Measurements from ENCODE around the gene KCNQ1.

The KCNQ1 gene

DNA sequence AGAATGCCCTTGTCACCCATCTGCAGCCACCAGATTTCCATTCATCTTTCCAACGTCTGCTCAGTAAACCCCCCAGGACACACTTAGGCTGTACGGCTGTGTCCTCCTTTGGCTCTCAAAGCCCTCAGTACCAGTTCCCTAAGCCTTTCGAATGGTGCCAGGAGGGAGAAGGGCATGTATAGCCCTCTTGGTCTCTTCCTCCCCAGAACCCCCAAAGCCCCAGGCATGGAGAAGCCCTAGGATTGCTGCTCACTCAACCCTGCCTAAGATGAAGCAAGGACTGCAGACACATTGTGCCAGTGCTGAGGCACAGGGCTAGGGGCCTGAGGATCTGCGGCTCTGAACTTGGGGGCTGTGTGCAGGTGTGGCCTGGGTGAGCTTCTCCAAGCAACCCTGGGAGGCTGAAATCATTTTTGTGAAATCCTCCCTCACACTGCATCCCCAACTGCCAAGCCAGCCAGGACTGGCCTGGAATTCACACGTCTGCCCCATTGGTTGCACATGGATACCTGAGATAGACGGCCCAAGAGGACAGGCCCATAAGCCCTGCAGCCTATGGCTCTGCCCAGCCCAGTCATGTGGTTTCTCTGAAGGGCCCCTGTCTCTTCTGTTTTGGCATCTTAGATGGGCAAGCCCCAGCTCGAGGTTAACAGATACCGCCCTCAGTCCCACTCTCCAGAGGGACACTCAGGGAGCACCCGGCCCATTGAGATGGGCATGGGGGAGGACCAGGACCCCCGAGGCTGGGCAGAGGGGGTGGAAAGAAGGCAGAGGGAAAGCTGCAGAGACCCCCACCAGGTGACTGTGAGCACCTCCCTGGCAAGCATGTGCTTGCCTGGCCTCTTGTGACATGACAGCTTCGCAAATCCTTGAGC lies 221.0 kb downstream of the KCNQ1 start:
- DNase-seq (ENCODE audit: low spot score) = no peak

DNA sequence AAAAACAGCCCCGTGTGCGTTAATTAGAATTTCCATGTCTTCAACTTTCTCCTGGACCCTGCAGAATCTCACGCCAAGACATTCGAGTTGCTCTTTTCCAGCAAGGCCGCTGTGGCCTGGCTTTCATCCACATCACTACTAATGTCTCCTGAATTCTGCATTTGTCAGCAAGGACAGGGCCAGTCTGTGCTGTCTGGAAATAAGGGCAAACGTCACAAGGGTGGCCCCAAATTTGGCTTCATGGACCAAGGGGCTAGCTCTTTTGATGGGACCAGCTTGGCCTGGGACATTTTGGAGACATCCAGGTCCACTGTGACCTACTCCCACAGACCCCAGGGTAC lies 221.6 kb downstream of the KCNQ1 start:
- no peak for DNase-seq (ENCODE audit: low spot score)

DNA sequence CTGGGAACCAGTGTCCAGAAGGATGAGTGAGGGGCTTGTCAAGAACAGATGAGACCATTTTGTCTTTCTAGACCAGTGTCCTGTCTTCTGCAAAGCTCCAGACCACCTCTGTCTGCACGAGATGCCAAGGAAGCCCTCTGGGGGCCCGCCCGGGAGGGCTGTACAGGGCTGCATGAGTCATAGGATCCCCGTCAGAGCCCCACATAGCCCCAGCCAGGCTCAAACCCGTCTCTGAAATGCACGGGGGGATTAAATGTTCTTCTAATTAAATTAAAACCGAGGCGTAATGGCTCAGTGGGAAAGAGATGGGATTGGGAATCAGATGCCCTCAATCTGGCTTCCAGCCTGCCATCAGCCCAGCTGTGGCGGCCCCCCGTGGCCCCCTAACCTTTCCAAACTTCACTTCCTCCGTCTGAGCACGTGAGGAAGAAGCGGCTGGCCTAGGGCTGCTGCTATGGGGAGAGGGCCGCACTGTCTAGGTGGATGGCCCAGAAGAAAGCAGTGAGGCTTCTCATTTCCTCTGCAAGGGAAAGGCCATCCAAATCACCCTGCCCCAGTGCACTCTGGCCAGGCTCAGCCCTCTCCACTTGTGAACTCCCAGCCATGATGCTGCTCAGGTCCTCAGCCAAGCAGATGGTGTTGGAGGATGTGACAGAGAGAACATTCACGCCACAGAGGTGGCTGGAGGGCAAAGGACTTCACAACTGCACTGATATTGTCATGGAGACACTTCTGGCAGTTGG lies 222.2 kb downstream of the KCNQ1 start:
- DNase-seq (ENCODE audit: low spot score) = no peak

DNA sequence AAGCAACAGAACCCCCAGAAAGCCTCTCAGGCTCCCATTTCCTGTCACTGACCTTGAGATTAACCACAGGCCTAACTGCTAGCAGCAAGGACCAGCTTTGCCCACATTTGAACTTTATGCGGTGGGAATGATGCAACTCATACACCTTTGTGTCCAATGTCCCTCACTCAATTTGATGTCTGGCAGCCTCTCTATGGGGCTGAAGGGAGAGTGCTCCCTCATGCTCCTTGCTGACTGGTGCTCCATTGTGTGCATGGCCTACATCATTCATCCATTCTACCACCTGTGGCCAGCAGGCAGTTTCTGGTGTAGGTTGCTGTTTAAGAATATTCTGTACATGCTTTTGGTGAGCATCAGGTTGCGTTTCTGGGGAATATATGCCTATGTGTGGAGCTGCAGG lies 223.1 kb downstream of the KCNQ1 start:
- no peak for DNase-seq (ENCODE audit: low spot score)

DNA sequence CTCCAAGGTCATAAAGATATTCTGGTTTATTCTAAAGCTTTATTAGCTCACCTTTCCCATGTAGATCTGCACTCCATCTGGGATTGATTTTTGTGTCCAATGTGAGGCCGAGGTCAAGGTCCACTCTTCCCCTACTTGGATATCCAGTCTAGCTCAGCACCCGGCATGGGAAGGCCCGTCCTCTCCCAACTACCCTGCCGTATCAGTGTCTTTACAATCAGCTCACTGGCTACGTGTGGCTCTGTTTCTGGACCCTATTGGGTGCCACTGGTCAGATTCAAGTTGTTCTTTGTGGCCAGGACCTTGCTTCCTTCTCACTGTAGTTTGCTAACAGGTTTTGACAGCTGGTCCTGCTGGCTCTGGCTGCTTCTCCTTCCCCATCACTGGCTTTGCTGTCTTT lies 224.1 kb downstream of the KCNQ1 start:
- no peak for DNase-seq (ENCODE audit: low spot score)

DNA sequence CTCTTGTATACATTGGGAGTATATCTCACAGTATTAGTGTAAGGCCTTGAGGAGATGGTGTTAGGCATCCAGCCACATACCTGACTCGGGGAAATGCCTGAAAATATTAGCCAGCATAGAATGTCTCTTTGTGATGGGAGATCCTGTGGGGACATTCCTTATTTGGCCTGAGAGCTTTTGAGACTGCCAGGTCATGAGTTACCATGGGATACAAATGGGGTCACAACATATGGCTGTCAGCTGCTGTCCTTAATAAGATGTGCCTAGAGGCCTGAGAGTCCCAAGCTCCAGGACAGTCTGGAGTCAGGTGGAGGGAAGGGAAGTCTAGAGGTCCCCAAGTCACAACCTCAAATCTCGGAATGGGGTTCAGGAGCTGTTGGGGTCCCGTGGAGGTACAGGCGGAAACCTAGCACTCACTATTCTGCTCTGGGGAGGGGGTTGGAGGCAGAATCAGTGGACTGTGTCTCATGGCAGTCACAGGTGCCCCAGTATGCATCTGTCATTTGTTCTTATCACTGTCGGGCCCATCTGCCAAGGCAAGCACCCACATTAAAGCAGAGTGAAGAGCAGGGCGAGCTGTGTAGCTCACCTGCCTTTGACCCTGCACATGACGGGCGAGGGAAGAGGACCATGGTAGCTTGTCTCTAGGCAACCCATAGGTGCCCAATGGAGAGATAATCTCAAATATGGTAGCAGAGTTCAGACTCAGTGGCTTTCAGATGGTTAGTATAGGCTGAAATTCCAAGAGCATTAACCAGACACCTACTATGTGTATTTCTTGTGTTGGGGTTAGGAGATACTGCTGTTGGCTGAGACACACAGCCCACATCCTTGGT lies 225.0 kb downstream of the KCNQ1 start:
- no peak for DNase-seq (ENCODE audit: low spot score)

DNA sequence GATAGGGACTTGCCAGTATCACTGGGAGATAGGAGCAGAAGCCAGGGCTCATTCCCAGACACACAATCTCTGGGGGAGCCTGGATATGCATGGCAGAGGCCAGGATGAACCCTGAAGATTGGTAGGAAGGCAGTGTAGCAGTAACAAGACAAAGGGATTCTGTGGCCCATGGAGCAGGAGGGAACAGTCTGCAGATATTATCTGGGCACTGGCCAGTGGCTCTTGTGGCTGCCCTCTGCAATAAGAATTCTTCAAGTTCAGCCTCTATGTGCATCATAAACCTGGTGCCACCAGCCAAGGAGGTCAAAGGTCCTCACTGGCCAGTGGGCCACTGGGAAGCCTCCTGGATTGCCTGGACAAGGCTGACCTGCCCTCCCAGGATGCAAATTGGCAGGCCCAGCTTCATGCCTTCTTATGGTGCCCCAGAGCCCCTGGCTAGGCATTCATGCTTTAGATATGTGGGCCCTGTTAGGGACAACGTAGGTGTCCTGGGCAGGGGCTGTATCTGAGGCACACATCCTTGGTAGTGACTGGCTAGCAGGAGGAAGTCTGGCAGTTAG lies 225.8 kb downstream of the KCNQ1 start:
- DNase-seq (ENCODE audit: low spot score) = no peak

DNA sequence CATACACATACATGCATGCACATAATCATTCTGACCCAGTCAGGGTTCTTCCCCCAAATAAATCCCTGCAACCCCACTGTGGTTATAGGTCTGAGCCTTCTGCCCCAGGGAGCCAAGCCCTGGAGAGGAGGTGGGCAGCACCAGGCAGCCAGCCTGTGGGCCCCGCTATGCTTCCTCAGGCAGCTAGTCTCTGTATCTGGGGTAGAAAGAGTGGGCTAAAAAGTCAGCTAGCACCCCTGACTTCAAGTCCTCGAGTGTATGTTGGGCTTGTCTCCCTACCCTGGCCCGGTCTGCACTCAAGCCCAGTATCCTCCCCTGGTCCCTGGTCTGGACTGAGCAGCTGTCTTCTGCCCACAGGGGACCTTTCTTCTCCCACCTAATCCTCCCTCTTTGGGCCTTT lies 226.9 kb downstream of the KCNQ1 start:
- no peak for DNase-seq (ENCODE audit: low spot score)

DNA sequence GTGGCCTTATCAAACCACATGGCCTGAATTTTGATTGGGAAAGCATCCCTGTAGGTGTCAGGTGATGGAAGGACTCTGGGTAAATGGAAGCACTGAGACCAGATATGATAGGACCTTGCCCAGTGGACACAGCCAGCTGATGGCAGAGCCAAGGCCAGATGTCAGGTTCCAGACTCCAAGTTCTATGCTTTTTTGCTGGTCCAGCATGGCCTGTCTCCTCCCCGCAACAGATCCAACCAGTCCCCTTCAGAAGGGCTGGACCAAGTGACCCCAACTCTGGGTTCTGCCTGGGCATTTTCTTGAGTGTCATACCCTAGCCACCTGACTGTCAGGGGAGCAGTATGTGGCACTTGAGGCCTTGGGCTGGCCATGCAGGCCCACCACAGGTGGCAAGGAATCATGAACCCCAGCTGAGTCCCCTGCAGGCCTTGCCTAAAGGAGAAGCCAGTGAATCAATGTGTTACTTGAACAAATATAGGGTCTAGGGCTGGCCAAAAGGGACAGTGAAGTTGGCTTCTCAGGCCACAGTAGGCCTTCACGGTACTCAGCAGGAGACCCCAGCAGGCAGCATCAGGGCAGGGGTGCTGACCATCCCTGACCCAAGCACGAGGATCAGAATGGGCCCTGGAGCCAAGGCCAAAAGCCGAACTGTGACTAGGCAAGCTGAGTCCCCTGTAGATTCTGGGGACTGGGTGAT lies 227.9 kb downstream of the KCNQ1 start:
- DNase-seq (ENCODE audit: low spot score) = no peak

DNA sequence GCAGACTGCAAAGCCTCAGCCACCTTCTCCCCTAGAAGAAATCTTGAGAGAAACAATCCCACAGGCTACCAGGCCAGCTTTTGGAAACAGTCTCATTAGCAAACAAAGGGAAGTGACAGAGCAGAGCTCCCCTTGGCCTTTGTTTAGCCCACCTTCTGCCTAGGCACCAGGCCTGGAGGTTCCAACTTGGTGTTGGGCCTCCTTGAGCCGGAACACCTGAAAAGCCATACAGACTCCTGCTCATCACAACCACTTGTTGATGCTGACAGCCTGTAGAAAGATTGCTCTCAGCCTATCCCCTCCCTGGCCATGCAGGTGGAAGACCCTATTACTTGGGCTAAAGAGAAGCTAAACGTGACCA lies 228.4 kb downstream of the KCNQ1 start:
- DNase-seq (ENCODE audit: low spot score) = no peak

DNA sequence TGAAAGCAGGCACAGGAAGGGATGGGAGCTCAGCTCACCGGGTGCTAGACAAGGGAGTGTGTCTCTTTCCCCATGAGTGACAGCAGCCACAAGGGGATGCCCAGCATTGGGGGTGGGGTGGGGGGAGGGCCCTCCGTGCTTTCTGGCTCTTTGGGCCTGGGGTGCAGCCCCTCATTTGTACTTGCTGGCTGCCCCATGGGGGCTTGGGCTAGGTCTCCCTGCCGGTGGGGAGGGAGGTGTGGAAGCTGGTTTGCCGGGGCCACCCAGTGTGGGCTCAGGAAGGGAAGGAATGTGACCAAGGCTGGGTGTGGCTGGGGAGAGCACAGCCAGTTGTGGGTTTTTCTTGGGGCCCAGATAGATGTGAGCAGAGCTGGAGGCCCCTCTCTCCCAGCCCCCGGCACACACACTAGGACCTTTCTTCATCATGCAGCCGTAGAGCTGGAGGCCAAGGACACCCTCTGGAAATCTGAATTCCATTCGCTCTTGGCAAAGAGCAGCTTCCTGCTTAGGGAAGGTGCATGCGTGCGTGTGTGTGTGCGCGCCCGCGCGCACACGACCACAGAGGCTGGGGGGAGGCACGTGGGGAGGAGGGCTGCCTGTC lies 229.2 kb downstream of the KCNQ1 start:
- DNase-seq (ENCODE audit: low spot score) = no peak

DNA sequence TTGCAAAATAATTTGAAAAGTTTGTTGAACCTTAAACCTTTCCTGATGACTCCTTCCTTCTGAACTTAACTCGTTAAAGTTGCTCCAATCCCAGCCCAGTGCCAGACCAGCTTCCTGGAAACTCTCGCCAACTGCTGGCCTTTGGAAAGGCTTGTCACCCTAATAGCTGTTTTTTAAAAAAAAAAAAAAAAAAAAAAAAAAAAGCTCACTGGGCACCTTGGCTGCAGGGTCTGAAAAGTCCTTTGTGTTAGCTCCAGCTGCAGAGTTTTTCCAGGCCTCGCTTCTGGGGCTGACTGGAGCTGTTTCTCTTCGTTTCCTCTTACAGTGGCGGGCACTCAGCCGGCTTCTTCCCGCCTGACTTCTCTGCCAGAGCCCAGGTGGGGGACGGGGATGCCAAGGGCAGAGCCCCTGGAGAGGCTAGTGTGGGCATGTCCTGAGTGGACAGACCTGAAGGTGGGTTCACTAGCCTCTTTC lies 229.9 kb downstream of the KCNQ1 start:
- DNase-seq (ENCODE audit: low spot score) = no peak

DNA sequence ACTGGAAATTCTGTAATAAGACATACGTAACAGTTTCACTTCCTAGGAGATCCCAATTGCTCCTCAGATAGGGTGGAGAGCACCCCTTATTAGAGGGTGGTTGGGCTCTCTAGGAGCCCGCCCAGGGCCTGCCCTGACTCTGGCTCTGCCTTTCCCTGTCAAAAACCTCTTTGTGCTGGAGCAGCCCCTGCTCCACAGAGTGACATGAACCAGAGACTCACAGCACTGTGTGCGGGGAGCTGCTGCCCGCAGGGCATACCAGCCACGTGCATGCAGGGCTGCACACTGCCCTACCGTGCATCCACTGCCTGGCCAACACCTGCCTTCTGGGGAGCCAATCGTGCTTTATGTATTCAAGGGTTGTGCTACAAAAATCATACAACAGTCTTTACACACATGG lies 230.7 kb downstream of the KCNQ1 start:
- DNase-seq (ENCODE audit: low spot score) = no peak

DNA sequence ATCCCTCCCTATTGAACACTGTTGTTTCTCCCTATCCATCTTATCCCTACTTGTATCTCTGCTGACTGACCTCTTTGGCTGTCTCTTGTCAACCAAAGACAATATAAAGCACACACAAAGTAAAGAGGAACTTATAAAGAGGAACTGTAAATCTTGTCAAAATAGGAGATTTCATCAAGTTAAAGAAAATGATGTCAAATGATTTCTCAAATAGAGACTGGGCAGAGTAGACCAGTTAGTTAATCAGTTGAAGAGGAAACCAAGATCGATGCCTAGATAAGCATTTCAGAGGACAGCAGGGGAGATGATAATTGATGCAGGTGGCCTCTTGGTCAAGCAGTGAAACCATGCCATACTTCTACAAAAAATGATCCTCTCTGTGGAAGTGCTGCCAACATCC lies 232.3 kb downstream of the KCNQ1 start:
- no peak for DNase-seq (ENCODE audit: low spot score)

DNA sequence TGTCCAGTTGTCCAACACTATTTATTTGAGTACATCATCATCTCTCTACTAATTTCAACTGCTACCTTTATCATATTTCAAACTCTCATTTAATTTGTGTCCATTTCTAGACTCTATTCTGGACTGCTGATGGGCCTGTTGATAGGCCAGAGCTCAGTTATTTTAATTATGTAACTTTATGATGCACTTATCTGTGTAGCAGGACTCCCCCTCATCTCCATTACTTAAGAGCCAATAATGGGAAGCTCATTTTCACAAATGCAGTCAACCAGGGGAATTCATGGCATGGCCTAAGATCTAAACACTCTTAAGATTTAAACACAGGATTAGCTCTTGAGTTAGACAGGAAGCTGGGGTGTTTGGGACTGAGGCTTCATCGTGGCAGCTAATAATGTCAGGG lies 233.6 kb downstream of the KCNQ1 start:
- no peak for DNase-seq (ENCODE audit: low spot score)

DNA sequence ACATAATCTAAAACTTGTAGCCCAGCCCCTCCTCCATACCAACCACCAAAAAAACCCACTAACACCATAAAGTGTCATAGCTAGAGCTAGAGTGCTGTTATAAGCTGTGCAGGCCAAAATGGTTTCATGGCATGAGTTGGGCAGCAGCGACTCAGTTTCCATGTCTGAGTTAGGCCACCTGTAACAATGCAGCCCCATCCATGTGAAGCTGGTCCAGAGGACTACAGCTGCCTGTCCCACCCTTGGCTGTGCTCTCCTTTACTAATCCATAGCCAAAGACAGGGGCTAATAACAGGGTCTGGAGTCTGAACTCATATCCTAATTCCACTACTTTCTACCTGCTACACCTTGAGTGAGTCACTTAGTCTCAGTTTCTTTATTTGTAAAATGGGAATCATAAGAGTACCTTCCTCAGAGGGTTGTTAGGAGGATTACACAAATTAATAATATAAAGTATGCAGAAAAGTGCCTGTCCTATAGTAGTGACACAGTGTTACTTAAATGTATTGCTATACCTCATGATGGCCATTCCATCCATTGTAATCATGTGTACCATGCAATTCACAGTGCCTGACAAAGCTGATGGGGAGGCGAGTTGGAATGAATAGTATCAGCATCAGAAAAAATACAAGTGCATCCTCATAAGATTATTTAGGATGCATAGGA lies 234.3 kb downstream of the KCNQ1 start:
- no peak for DNase-seq (ENCODE audit: low spot score)

DNA sequence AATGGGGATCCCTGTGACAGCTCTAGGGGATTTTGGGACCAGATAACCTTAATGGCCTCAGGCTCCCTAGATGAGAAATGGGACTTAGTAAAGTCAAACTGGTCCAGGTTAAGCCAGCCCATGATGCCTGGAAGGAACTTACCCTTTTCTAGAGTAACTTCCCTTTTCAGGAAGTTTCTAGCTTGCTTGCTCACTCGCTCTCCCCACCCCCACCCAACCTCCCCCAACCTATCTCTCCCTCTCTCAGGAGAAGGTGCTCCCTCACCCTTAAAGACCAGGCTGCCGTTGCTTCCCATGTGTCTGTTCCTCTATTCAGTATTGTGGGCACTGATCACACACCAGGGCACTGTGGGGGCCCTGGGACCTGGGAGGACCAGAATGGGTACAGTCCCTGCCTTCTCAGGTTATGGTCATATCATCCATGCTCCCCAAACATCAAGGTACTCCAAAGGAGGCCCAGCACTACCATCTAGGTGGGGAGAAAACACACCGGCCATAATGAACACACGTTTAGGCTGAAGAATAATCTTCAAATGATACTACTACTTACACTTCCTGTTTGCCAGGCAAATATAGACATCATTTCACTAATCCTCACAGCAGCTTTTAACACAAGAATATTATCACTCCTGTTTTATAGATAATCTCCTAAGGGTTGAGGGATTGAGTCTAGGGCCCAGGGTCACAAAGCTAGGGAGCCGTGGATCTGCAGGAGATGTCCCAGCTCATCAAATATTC lies 236.8 kb downstream of the KCNQ1 start:
- no peak for DNase-seq (ENCODE audit: low spot score)

DNA sequence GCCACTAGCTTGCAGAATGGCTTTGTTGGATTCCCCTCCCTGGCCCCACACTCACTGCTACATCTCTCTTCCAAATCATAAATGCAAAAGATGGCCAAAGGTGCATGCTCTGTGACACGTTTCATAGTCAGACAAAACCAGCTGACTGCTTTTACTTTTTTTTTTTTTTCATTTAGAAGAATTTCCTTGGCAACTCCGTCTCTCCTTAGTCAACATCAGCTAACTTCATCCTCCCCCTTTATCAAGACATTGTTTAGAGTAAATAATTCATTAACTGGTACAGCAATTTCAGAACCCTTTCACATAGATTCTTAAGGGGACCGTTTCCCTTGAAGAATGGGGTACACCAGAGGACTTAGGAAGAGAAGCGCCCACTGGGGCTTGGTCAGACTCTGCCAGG lies 239.0 kb downstream of the KCNQ1 start:
- no peak for DNase-seq (ENCODE audit: low spot score)

DNA sequence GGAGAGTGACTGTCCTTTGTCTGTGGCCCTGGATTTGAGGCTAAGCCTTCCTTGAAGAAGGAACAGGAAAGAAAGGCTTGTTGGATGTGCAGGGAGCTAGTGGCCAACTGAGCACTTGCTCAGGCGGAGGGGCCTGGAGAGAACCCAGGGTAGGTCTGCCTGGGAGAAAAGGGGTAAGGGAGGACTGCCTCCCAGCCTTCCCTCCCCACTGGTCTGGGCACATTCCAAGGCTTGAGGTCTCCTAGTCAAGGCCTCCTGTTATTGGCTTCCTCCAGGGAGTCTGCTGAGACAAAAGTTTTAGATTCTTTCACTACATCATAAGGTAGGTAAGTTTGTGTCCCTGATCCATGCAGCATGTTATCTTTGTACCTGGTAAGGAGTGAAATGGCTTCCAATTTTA lies 239.8 kb downstream of the KCNQ1 start:
- DNase-seq (ENCODE audit: low spot score) = no peak

DNA sequence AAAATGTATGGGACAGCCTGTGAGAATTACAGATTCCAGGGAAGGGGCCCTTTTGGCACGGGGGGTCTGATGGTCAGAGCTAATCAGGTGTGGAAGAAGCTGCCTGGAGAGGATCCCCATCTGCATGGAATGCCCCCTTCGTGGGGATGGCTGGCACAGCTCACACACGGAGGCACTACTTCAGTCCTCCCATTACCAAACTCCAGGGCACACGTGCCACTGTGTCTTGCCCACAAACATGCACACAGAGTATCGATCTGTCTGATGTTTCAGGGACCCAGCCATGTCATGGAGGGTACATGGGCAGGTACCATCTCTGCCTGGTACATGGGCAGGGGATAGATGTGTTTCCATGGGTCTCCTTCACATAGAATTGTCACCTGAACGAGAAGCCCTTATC lies 240.2 kb downstream of the KCNQ1 start:
- DNase-seq (ENCODE audit: low spot score) = no peak
